Fibroblast of villous mesenchyme (primary cell): Measurements from ENCODE around the gene RABGEF1. TPM values are rescaled to one million over a fixed set of nuclear protein-coding genes. Genes with fewer than 3 reads are reported as not detected.
"Not testable (repeated sequence)": the region's sequence is repeated elsewhere in the genome, so short reads cannot be mapped to it uniquely, and the experiment has no call there.

Experiments used
- DNase-seq: peaks from one replicate; pipeline ENCODE4 v3.0.0-alpha.2; 2010; ENCODE audit warnings: low read depth
- H3K4me3 ChIP-seq: 2 replicates; pipeline ENCODE4 v1.5.1; 2011; ENCODE audit warnings: low read depth, mild to moderate bottlenecking, low read length
- total RNA-seq: library from RNA; depleted of rRNA; stranded (reverse); fragments of >200 nt; gene quantifications from 2 replicates; pipeline ENCODE4 v1.2.3, GENCODE V29; 2012
- TF ChIP-seq, protein P1 (sequence below): IDR thresholded peaks from 2 replicates; pipeline ENCODE4 v1.5.1; 2012; ENCODE audit warnings: low read depth, mild to moderate bottlenecking, low read length; ENCODE audit not compliant: insufficient read depth

The RABGEF1 gene
- total RNA-seq, result 43.8 and 61.7 TPM in 2 replicates

DNA sequence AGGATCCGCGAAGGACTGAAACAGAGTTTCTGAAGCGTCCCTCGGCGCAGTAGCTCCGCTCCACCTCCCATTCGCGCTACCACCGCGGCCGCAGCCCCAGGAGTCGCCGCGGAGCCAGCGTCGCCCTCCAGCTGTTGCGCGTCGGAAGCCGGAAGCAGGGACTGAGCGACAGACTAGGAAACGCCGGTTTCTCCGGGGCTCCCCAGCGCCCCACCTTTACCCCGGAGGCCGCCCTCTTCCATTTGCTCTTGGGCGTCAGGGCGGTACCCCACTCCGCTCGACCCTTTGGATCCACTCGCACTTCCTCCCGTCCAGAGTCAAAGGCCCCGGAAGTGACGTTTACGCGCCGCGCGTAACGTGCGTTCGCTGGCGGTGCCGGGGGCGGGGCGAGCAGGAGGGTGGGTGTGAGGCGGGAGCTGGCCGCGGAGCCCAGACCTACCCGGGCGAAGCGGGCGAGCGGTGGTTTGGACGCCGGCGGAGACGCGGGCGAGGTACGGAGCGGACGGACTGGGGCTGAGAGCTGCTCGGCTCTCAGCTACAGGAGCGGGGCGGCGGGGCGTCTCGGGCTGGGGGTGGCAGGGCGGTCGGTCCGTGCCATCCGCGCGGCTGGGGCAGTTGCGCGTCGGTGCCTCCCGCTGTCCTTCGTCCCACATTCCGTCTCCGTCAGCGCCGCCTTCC is at the start of gene RABGEF1:
Gene RABGEF1 (plus strand): TSS at position 432 of the 678 bp plus-strand sequence. CDS start 31,167 bp downstream, outside the sequence.
- peak; percentile 96 for DNase-seq
- peak within 1 kb of the TSS; percentile 90 for H3K4me3 ChIP-seq
- TF ChIP-seq, protein P1, sequence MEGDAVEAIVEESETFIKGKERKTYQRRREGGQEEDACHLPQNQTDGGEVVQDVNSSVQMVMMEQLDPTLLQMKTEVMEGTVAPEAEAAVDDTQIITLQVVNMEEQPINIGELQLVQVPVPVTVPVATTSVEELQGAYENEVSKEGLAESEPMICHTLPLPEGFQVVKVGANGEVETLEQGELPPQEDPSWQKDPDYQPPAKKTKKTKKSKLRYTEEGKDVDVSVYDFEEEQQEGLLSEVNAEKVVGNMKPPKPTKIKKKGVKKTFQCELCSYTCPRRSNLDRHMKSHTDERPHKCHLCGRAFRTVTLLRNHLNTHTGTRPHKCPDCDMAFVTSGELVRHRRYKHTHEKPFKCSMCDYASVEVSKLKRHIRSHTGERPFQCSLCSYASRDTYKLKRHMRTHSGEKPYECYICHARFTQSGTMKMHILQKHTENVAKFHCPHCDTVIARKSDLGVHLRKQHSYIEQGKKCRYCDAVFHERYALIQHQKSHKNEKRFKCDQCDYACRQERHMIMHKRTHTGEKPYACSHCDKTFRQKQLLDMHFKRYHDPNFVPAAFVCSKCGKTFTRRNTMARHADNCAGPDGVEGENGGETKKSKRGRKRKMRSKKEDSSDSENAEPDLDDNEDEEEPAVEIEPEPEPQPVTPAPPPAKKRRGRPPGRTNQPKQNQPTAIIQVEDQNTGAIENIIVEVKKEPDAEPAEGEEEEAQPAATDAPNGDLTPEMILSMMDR, result no peak

DNA sequence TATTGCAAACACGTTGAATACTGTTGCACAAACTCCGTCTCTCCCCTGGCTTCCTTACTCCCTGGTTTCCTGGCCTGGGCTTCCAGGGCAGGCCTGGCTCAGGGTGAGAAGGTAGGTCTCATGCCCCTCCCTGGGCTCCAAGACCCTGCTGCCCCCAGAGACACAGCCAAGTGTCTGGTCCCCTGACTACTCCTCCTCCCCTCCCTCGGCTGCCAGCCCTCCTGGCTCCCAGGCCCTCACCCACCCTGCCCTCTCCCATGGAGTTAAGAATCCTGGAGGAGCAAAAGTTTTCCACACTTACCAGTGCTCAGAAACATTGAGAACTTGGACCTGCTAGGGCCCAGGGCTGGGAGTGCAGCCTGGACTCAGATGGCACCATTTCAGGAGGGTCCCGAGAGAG is 47.2 kb upstream of the RABGEF1 start:
- TF ChIP-seq, protein P1, result no peak
- no peak overlapping the region for H3K4me3 ChIP-seq
- DNase-seq, result no peak

DNA sequence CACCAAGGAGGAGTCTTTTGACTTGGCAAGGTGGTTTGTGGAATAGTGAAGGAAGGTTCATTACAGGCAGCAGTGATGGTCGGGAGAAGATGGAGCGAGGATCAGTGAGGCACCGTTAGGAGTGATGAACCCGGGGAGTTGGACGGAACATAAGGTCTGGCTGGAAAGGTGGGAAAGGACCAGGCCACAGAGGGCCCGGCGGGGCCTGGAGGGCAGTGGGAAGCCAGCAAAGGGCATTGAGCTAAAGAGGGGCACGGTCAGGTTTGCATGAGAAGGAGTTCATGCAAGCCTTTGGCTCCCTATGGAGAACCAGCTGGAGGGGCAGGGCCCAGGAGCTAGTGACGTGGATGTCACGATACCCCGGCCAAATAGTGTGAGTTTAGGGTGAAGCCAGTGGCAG is 46.2 kb upstream of the RABGEF1 start:
- H3K4me3 ChIP-seq, result no peak overlapping the region
- TF ChIP-seq, protein P1, result no peak
- DNase-seq, result no peak

GRCh38 chr7:66695417-66695816 is 45.1 kb upstream of the RABGEF1 start:
- DNase-seq, H3K4me3 ChIP-seq: not testable (repeated sequence)

GRCh38 chr7:66696134-66696533 is 44.4 kb upstream of the RABGEF1 start:
- not testable (repeated sequence) for DNase-seq, H3K4me3 ChIP-seq

- TF ChIP-seq, protein P1, result no peak
- peak; percentile 31 for DNase-seq
- H3K4me3 ChIP-seq, result no peak overlapping the region
Measured at GRCh38 chr7:66696774-66697191, 43.8 kb upstream of the RABGEF1 start.

DNA sequence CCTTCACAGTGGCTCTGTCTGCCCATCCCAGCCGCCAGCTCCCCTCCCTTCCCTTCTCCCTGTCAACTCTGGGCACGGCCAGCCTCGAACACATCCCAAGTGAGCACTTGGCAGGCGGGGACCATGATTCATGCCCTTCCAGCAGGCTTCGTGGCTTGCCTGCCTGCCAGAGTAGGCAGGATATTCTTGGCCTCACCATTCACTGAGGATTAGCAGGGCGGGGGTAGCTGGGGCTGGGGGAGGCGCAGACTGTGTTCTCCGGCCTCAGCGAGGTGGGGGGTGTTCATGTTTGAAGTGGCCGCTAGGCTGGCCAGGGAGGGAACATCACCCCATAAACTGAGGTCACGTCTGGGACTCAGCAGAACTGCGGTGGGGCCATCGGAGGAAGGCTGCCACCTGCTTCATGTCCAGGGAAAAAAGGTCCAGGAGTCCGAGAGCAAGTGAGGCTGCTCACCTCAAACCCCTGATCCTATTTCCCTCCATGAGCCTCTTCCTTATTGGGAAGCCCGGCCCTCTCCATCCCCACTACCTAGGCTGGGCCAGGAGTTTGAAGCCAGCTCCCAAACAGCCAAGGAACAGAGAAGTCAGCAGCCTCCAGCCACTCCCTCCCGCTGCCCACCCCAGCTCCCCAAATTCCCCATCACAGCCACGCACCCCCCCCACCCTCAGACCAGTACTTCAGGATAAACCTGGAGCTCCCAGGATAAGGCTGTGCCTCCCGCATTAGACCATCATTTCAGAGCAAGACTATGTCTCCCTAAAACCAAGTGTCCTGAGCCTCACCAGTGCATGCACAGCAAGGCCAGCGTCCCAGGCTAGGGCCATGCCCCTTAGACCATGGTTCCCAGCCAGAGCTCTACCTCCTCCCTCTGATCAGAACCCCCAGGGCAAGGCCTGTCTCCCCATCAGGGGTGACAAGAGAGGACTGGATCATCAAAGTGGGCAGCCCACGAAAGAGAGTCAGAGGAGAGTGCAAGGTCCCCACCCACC is 42.8 kb upstream of the RABGEF1 start:
- H3K4me3 ChIP-seq, result no peak overlapping the region
- TF ChIP-seq, protein P1, result no peak
- DNase-seq, result peak; percentile 34
